Caco-2 (cell line): Measurements from ENCODE around the gene CDKL4. TPM values are rescaled to one million over a fixed set of nuclear protein-coding genes. Genes with fewer than 3 reads are reported as not detected.

Experiments
- BruUV-seq: library from RNA; stranded (reverse); fragments of 400-500 nt; replicated peaks from 2 replicates; lab custom pipeline; 2021; lab: Mats Ljungman, UMichigan
- CTCF ChIA-PET: fragments of 300-600 bp; sonication (Branson Sonifier 250); formaldehyde crosslinking; loops from one replicate; lab custom pipeline; 2022; ENCODE audit warnings: antibody characterized with exemption; lab: Charles Lee
- POLR2A ChIA-PET: fragments of 300-600 bp; sonication (Branson Sonifier 250); formaldehyde crosslinking; loops from one replicate; lab custom pipeline; 2022; ENCODE audit warnings: antibody characterized with exemption; lab: Charles Lee
- DNase-seq, 2 experiments: peaks; one replicate each; pipeline versions ENCODE4 v3.0.0 to v3.0.0-alpha.2; 2020 to 2022
- H3K27me3 ChIP-seq: replicated peaks from 2 replicates; pipeline ENCODE4 v1.6.0; 2011; ENCODE audit warnings: low read length; ENCODE audit not compliant: control insufficient read depth, insufficient read depth
- H3K36me3 ChIP-seq: 2 replicates; pipeline ENCODE4 v1.5.1; 2011; ENCODE audit warnings: low read length; ENCODE audit not compliant: control insufficient read depth, insufficient read depth
- H3K4me1 ChIP-seq: fragments of 250-450 bp; sonication (Bioruptor Pico); 2 replicates; pipeline ENCODE4 v1.5.1; 2020; ENCODE audit warnings: mild to moderate bottlenecking
- H3K4me3 ChIP-seq: 2 replicates; pipeline ENCODE4 v1.5.1; 2011; ENCODE audit warnings: low read depth, mild to moderate bottlenecking, control low read depth, low read length
- H3K9me3 ChIP-seq: fragments of 250-450 bp; sonication (Bioruptor Pico); 2 replicates; pipeline ENCODE4 v1.5.1; 2020; ENCODE audit warnings: mild to moderate bottlenecking, moderate library complexity
- H3K27ac Mint-ChIP-seq: one replicate; pipeline ENCODE4 v1.8.0; 2022; ENCODE audit warnings: mixed read lengths; ENCODE audit not compliant: unreplicated experiment
- H3K27me3 Mint-ChIP-seq: one replicate; pipeline ENCODE4 v1.8.0; 2022; ENCODE audit warnings: mixed read lengths; ENCODE audit not compliant: insufficient read depth, unreplicated experiment
- H3K36me3 Mint-ChIP-seq: one replicate; pipeline ENCODE4 v1.8.0; 2022; ENCODE audit warnings: mild to moderate bottlenecking, mixed read lengths; ENCODE audit not compliant: insufficient read depth, unreplicated experiment
- H3K4me1 Mint-ChIP-seq: one replicate; pipeline ENCODE4 v1.8.0; 2022; ENCODE audit warnings: low read depth, mixed read lengths; ENCODE audit not compliant: unreplicated experiment
- H3K4me3 Mint-ChIP-seq: one replicate; pipeline ENCODE4 v1.8.0; 2022; ENCODE audit warnings: mild to moderate bottlenecking, moderate library complexity, mixed read lengths; ENCODE audit not compliant: unreplicated experiment
- H3K9me3 Mint-ChIP-seq: one replicate; pipeline ENCODE4 v1.8.0; 2022; ENCODE audit warnings: mixed read lengths; ENCODE audit not compliant: unreplicated experiment
- intact Hi-C: fragments of 100-400 bp; cut with micrococcal nuclease; formaldehyde crosslinking; loops from one replicate; pipeline ENCODE4 v1.10.0; 2022; ENCODE audit not compliant: unreplicated experiment
- total RNA-seq: library from RNA; stranded (reverse); gene quantifications from 2 replicates; pipeline ENCODE4 v1.2.3, GENCODE V29; 2022
- TF ChIP-seq, protein P1 (sequence below), 2 experiments: fragments of 200-600 bp in 1 of 2; IDR thresholded peaks; 1 replicate in 1 of 2; 2 replicates in 1 of 2; pipeline versions ENCODE4 v1.5.1 to v1.8.0; 2011 to 2022; ENCODE audit warnings: antibody characterized with exemption in 1 of 2, control low read depth in 1 of 2, inconsistent platforms in 1 of 2, low read depth in 1 of 2, low read length in 1 of 2, mild to moderate bottlenecking in 1 of 2, moderate library complexity in 1 of 2; ENCODE audit not compliant: insufficient read depth in 1 of 2, severe bottlenecking in 1 of 2, unreplicated experiment in 1 of 2

CDKL4 gene
- total RNA-seq, 1 experiment from 2014 or later, result 1.4 TPM

GRCh38 chr2:39240758-39241157 is 3.0 kb downstream of the CDKL4 start:
- Histone ChIP-seq H3K9me3 (0 out of 2 replicates have a peak, but pooled peaks cover 3% of the 10 kb centered on the region), H3K27me3 (no peaks in the 10 kb centered on the region), H3K4me3 (no peak overlapping the region), H3K4me1 (no peaks in the 10 kb centered on the region), H3K36me3 (no peaks in the 10 kb centered on the region)
- Mint-ChIP-seq H3K4me3 (no peak overlapping the region), H3K4me1 (no peaks in the 10 kb centered on the region), H3K27me3 (no peaks in the 10 kb centered on the region), H3K9me3 (peaks cover 9% of the 10 kb centered on the region), H3K36me3 (peaks cover 15% of the 10 kb centered on the region), H3K27ac (no peak overlapping the region)
- DNase-seq, result no peak
- ChIA-PET CTCF (interaction anchor here (0.7 kb wide), 1 partner anchor 269 kb away, joined by 6 read pairs; no protein-coding TSS in a partner anchor), POLR2A (no interaction called here)
- BruUV-seq, result no TSS peak
- intact Hi-C loops, result no loop called here
- TF ChIP-seq, protein P1, sequence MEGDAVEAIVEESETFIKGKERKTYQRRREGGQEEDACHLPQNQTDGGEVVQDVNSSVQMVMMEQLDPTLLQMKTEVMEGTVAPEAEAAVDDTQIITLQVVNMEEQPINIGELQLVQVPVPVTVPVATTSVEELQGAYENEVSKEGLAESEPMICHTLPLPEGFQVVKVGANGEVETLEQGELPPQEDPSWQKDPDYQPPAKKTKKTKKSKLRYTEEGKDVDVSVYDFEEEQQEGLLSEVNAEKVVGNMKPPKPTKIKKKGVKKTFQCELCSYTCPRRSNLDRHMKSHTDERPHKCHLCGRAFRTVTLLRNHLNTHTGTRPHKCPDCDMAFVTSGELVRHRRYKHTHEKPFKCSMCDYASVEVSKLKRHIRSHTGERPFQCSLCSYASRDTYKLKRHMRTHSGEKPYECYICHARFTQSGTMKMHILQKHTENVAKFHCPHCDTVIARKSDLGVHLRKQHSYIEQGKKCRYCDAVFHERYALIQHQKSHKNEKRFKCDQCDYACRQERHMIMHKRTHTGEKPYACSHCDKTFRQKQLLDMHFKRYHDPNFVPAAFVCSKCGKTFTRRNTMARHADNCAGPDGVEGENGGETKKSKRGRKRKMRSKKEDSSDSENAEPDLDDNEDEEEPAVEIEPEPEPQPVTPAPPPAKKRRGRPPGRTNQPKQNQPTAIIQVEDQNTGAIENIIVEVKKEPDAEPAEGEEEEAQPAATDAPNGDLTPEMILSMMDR (IDR thresholded peaks at IDR 0.05; ENCODE audit: insufficient read depth in 1 of 2, low read depth in 1 of 2, low read length in 1 of 2, severe bottlenecking in 1 of 2, unreplicated experiment in 1 of 2), result no peak

DNA sequence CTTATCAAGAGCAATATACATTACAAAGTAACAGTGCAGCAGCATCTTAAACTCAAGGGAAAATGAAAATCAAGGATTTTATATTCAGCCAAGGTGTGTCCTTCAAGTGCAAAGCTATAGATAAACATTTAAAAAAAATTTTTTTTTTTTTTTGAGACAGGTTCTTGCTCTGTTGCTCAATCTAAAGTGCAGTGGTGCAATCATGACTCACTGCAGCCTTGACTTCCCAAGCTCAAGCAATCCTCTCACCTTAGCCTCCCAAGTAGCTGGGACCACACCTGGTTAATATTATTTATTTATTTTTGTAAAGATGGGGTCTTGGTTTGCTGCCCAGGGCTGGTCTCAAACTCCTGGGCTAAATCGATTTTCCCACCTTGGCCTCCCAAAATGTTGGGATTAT is 9.0 kb downstream of the CDKL4 start:
- DNase-seq, result no peak
- no peak overlapping the region for H3K27ac Mint-ChIP-seq
- H3K9me3 Mint-ChIP-seq, result peaks cover 19% of the 10 kb centered on the region
- intact Hi-C loops, result no loop called here
- ChIA-PET POLR2A (interaction anchor here (0.6 kb wide), 1 partner anchor 106 kb away, joined by 4 read pairs; no protein-coding TSS in a partner anchor), CTCF (interaction anchor here (0.7 kb wide), 1 partner anchor 110 kb away, joined by 3 read pairs; no protein-coding TSS in a partner anchor)
- Histone ChIP-seq H3K36me3 (no peaks in the 10 kb centered on the region), H3K4me3 (no peak overlapping the region), H3K9me3 (0 out of 2 replicates have a peak, but pooled peaks cover 3% of the 10 kb centered on the region), H3K4me1 (no peaks in the 10 kb centered on the region; the same call in 1 of the 2 replicates), H3K27me3 (no peaks in the 10 kb centered on the region)
- no TSS peak for BruUV-seq
- no peaks in the 10 kb centered on the region for H3K4me1 Mint-ChIP-seq
- H3K27me3 Mint-ChIP-seq, result no peaks in the 10 kb centered on the region
- no peak overlapping the region for H3K4me3 Mint-ChIP-seq
- TF ChIP-seq, protein P1 (IDR thresholded peaks at IDR 0.05; ENCODE audit: insufficient read depth in 1 of 2, low read depth in 1 of 2, low read length in 1 of 2, severe bottlenecking in 1 of 2, unreplicated experiment in 1 of 2), result no peak
- no peaks in the 10 kb centered on the region for H3K36me3 Mint-ChIP-seq

DNA sequence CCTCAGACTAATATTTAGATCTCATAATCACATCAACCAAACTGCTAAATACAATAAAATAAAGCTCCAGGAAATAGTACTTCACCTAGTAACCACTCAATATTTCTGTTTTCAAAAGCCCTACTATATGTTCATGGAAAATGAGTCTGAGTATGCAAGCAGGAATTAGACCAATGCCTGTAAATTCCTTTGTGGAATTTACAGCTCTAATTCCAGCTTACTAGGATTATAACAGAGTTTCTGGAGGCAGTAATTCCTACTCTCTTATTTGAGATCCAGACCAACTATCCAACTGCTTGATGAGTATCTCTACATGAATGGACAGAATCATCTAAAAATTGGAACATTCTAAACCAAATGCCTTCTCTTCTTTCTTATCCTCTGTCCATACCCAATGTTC is 11.6 kb downstream of the CDKL4 start:
- no TSS peak for BruUV-seq
- no peaks in the 10 kb centered on the region for H3K27me3 Mint-ChIP-seq
- ChIA-PET CTCF (interaction anchor here (1.0 kb wide), 1 partner anchor 285 kb away, joined by 7 read pairs; no protein-coding TSS in a partner anchor), POLR2A (no interaction called here)
- H3K4me1 ChIP-seq, result peaks cover 10% of the 10 kb centered on the region
- peaks cover 17% of the 10 kb centered on the region for H3K4me1 Mint-ChIP-seq
- no peaks in the 10 kb centered on the region for H3K27me3 ChIP-seq
- H3K27ac Mint-ChIP-seq, result no peak overlapping the region
- 0 out of 2 replicates have a peak, but pooled peaks cover 3% of the 10 kb centered on the region for H3K9me3 ChIP-seq
- TF ChIP-seq, protein P1 (IDR thresholded peaks at IDR 0.05; ENCODE audit: insufficient read depth in 1 of 2, low read depth in 1 of 2, low read length in 1 of 2, severe bottlenecking in 1 of 2, unreplicated experiment in 1 of 2), result no peak
- H3K4me3 ChIP-seq, result no peak overlapping the region
- no peak overlapping the region for H3K4me3 Mint-ChIP-seq
- no peak for DNase-seq
- no peaks in the 10 kb centered on the region for H3K36me3 Mint-ChIP-seq
- peaks cover 19% of the 10 kb centered on the region for H3K9me3 Mint-ChIP-seq
- intact Hi-C loops, result no loop called here
- H3K36me3 ChIP-seq, result no peaks in the 10 kb centered on the region
